Renal cortical epithelial cell (primary cell): ENCODE measurements around the gene SETD3. TPM values are rescaled to one million over a fixed set of nuclear protein-coding genes. Genes with fewer than 3 reads are reported as not detected.
"Not testable (repeated sequence)": the region's sequence is repeated elsewhere in the genome, so short reads cannot be mapped to it uniquely, and the experiment has no call there.

Source experiments
- DNase-seq: peaks from one replicate; pipeline ENCODE4 v3.0.0-alpha.2; 2011; ENCODE audit warnings: low read depth
- total RNA-seq: library from RNA; depleted of rRNA; stranded (reverse); fragments of >200 nt; gene quantifications from 2 replicates; pipeline ENCODE4 v1.2.3, GENCODE V29; 2014

SETD3 gene
- total RNA-seq, 1 donor from 2014 or later, result 85.9 TPM

- DNase-seq, result no peak
Observed at GRCh38 chr14:99360774-99361595, 119.7 kb downstream of the SETD3 start.

DNA sequence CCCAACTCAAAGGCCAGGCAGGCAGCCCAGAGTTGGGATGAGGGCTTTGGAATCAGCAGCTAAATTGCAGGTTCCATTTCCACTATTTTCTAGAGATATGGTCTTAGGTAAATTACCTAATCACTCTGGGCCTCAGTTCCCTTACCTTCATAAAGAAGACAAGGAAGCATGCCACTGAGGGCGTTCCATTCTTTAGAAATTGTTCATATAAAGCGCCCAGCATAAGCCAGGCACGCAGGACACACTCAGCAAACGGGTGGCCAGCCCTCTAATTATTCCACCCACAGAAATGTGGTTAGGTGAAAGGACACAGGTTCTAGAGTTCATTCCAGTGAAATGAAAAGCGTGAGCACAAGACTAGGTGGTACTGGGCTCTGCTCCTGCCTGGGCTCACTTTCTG is 120.8 kb downstream of the SETD3 start:
- DNase-seq, result no peak

DNA sequence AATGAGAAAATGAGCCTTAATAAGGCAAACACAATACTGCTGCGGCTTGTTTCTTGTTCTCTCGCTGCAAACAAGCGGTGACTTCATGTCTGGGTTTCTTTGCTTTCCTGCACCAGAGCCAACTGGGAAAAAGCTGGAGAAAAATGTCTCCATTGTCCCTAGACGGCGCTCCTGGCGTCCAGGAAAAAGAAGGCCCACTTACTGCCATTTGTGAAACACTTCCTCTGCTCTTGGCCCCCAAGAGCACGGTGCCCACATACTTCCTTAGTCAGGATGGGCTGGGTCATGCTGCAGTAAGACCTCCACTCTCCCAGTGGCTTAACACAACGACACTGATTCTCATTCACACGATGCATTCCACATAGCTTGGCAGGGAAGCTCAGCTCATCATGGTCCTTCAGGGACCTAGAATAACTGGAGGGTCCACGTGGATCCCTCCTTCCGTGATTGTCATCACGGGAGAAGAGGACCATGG is 122.7 kb downstream of the SETD3 start:
- DNase-seq, result no peak

GRCh38 chr14:99357151-99357915 is 123.3 kb downstream of the SETD3 start:
- DNase-seq, result no peak

- no peak for DNase-seq
Observed at GRCh38 chr14:99356031-99356608, 124.5 kb downstream of the SETD3 start.

GRCh38 chr14:99354166-99354875 is 126.3 kb downstream of the SETD3 start:
- no peak for DNase-seq

- no peak for DNase-seq
Observed at GRCh38 chr14:99352688-99353280, 127.9 kb downstream of the SETD3 start.

GRCh38 chr14:99351166-99352007 is 129.3 kb downstream of the SETD3 start:
- DNase-seq, result no peak

- DNase-seq, result no peak
Observed at GRCh38 chr14:99350751-99351150, 129.9 kb downstream of the SETD3 start.

DNA sequence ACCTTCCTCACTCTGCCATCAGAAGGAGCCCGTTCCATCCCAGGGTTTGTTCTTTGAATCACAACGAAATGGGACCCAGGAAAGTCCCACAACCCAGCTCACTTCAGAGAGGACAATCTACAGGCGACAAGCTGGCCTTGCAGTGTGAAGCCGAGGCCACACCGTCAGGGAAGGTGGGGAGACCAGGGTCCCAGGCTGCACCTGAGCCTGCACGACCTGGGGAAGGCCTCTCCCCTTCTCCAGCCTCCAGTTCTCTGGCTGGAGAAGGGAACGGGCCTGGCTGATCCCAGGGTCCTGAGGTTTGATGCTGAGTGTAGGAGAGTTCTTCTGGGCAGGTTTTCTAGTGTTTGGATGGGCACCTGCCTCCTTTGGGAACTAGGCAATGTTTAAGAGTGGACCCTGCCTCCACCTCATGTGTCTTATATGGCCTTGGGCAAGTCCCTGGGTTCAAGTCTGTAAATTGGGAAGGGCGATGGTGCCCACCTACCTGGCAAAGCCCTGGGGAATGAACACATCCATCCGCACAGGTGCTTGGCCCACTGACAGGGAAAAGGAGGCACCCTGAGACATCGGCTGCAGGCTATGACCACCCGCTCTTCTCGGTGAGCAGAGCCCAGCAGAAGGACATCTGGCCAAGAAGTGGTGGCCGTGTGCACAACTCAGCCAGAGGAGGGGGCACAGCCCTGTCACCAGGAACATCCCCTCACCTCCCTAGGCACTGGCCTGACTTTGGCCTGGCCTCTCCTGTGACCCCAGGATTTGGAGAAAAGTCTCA is 130.8 kb downstream of the SETD3 start:
- DNase-seq, result no peak

GRCh38 chr14:99348816-99349614 is 131.6 kb downstream of the SETD3 start:
- no peak for DNase-seq

GRCh38 chr14:99348231-99348630 is 132.4 kb downstream of the SETD3 start:
- DNase-seq, result not testable (repeated sequence)

Other genes with a start within 250 kb of the SETD3 start
- 0.17 and 0.20 TPM in 2 replicates for gene BCL11B, start 208.7 kb downstream of the SETD3 start, total RNA-seq
- 25.2 and 49.1 TPM in 2 replicates for gene CCNK, start 550 bp upstream of the SETD3 start, total RNA-seq
- gene CCDC85C, start 123.3 kb upstream of the SETD3 start, total RNA-seq, result 11.0 and 11.6 TPM in 2 replicates
- 1.8 and 2.6 TPM in 2 replicates for gene HHIPL1, start 164.3 kb upstream of the SETD3 start, total RNA-seq
- 0.50 TPM in 1 of 2 replicates, not detected in the other for gene CYP46A1, start 203.4 kb upstream of the SETD3 start, total RNA-seq